K562 (cell line): Measurements from ENCODE around the gene RAB12. TPM values are rescaled to one million over a fixed set of nuclear protein-coding genes. Genes with fewer than 3 reads are reported as not detected.

Source experiments
- ATAC-seq: fragments of 200-7000 bp; cut with Tn5 transposase; 3 replicates; pipeline ENCODE4 v1.9.1; 2020; ENCODE audit warnings: moderate library complexity
- BruUV-seq: library from RNA; stranded (reverse); fragments of 400-500 nt; replicated peaks from 2 replicates; lab custom pipeline; 2021; lab: Mats Ljungman, UMichigan
- CTCF ChIA-PET: fragments of 300-600 bp; formaldehyde crosslinking; extraction: SDS; loops from one replicate; lab custom pipeline; 2021; ENCODE audit warnings: low intra/inter-chr PET ratio; lab: Yijun Ruan, JAX
- POLR2A ChIA-PET: fragments of 300-600, 350-650 bp; sonication (Branson Sonifier 250); formaldehyde crosslinking; extraction: SDS; loops from one replicate; lab custom pipeline; 2021; ENCODE audit warnings: antibody characterized with exemption, inconsistent platforms; lab: Yijun Ruan, JAX
- DNase-seq, 4 experiments: peaks; one replicate each; pipeline versions ENCODE4 v3.0.0 to v3.0.0-alpha.2; 2011 to 2018; ENCODE audit warnings: low spot score in 3 of 4, mixed read lengths in 3 of 4; ENCODE audit errors: extremely low read depth in 1 of 4
- FAIRE-seq: peaks from 2 replicates; lab custom pipeline; 2011; peaks lifted over from hg19 to GRCh38; lab: Jason Lieb, UNC
- H2AFZ ChIP-seq: 2 replicates; pipeline ENCODE4 v1.6.0; 2011; ENCODE audit warnings: low read depth, low read length, control low read depth, inconsistent platforms
- H3K27ac ChIP-seq: fragments of 200-600 bp; 3 replicates; pipeline ENCODE4 v1.8.0; 2011; ENCODE audit warnings: low read depth, mild to moderate bottlenecking, control low read depth, inconsistent platforms, low read length, moderate library complexity, mixed read lengths; ENCODE audit errors: extremely low read depth
- H3K27me3 ChIP-seq, 2 experiments: fragments of 300-600 bp in 1 of 2; 2 replicates in 1 of 2; 3 replicates in 1 of 2; pipeline versions ENCODE4 v1.6.0 to v1.8.0; 2011; ENCODE audit warnings: inconsistent platforms in 2 of 2, low read length in 2 of 2, mild to moderate bottlenecking in 1 of 2, mixed read lengths in 1 of 2, moderate library complexity in 1 of 2; ENCODE audit not compliant: control insufficient read depth in 2 of 2, insufficient read depth in 2 of 2
- H3K36me3 ChIP-seq: fragments of 300-600 bp; 3 replicates; pipeline ENCODE4 v1.8.0; 2011; ENCODE audit warnings: mild to moderate bottlenecking, low read length, inconsistent platforms; ENCODE audit not compliant: control insufficient read depth, insufficient read depth
- H3K4me1 ChIP-seq, 2 experiments: fragments of 200-600 bp in 1 of 2; replicated peaks in 1 of 2; 2 replicates in 1 of 2; 3 replicates in 1 of 2; pipeline versions ENCODE4 v1.5.1 to v1.8.0; 2011; ENCODE audit warnings: inconsistent platforms in 2 of 2, low read length in 2 of 2, mild to moderate bottlenecking in 1 of 2, mixed read lengths in 1 of 2, moderate library complexity in 1 of 2; ENCODE audit not compliant: control insufficient read depth in 2 of 2, insufficient read depth in 2 of 2
- H3K4me2 ChIP-seq: 2 replicates; pipeline ENCODE4 v1.6.1; 2011; ENCODE audit warnings: low read length, control low read depth, inconsistent platforms, mixed read lengths; ENCODE audit not compliant: insufficient read depth
- H3K4me3 ChIP-seq: fragments of 200-600 bp; sonication (generic), shearing (Covaris generic); 2 replicates; pipeline ENCODE4 v1.5.1; 2016; ENCODE audit warnings: control low read depth, inconsistent platforms
- H3K79me2 ChIP-seq: fragments of 200-600 bp; 3 replicates; pipeline ENCODE4 v1.8.0; 2011; ENCODE audit warnings: low read length, inconsistent platforms; ENCODE audit not compliant: control insufficient read depth, insufficient read depth
- H3K9ac ChIP-seq, 2 experiments: 2 replicates each; pipeline versions ENCODE4 v1.6.0 to v1.6.1; 2011; ENCODE audit warnings: low read depth in 2 of 2, low read length in 2 of 2, control low read depth in 1 of 2, inconsistent platforms in 1 of 2, mild to moderate bottlenecking in 1 of 2, mixed read lengths in 1 of 2; ENCODE audit not compliant: insufficient read depth in 1 of 2
- H3K9me1 ChIP-seq: one replicate; pipeline ENCODE4 v1.6.0; 2011; ENCODE audit warnings: inconsistent platforms, mild to moderate bottlenecking, low read length, moderate library complexity; ENCODE audit not compliant: control insufficient read depth, insufficient read depth
- H3K9me3 ChIP-seq: replicated peaks from 2 replicates; pipeline ENCODE4 v1.5.1; 2011; ENCODE audit warnings: low read depth, low read length, inconsistent platforms; ENCODE audit not compliant: control insufficient read depth, insufficient read depth
- H4K20me1 ChIP-seq: replicated peaks from 2 replicates; pipeline ENCODE4 v1.6.1; 2011; ENCODE audit warnings: low read length, inconsistent platforms, mixed read lengths; ENCODE audit not compliant: control insufficient read depth, insufficient read depth
- CBFA2T2 ChIP-seq: fragments of 450-650 bp; conservative IDR thresholded peaks from 2 replicates; pipeline ENCODE4 v1.6.1; 2017; ENCODE audit warnings: mild to moderate bottlenecking
- ERF ChIP-seq: fragments of 450-650 bp; formaldehyde crosslinking; IDR thresholded peaks from 2 replicates; pipeline ENCODE4 v1.4.0; 2020; ENCODE audit warnings: mild to moderate bottlenecking, mixed read lengths
- PTBP1 ChIP-seq: fragments of 200-400 bp; formaldehyde crosslinking; IDR thresholded peaks from 2 replicates; pipeline ENCODE4 v1.6.1; 2017; ENCODE audit warnings: low read depth, low read length
- RBFOX2 ChIP-seq: fragments of 200-400 bp; formaldehyde crosslinking; IDR thresholded peaks from 2 replicates; pipeline ENCODE4 v1.6.1; 2017; ENCODE audit warnings: low read depth, mild to moderate bottlenecking, low read length, moderate library complexity
- RCOR1 ChIP-seq, 2 experiments: IDR thresholded peaks; 2 replicates each; pipeline ENCODE4 v1.6.1; 2012; ENCODE audit warnings: low read depth in 2 of 2, low read length in 2 of 2, borderline replicate concordance in 1 of 2, improper control_type of control experiment in 1 of 2
- SREBF1 ChIP-seq: fragments of 150-350 bp; IDR thresholded peaks from 2 replicates; pipeline ENCODE4 v1.6.1; 2014; ENCODE audit warnings: antibody characterized with exemption, low read depth, low read length, borderline replicate concordance
- ZNF134 ChIP-seq: fragments of 250-450 bp; sonication (Bioruptor Pico); conservative IDR thresholded peaks from 2 replicates; pipeline ENCODE4 v1.4.0; 2020
- ZNF263 ChIP-seq: sonication (generic); formaldehyde crosslinking; IDR thresholded peaks from 2 replicates; pipeline ENCODE4 v1.8.0; 2022; ENCODE audit warnings: mild to moderate bottlenecking, missing genetic modification reagents, borderline replicate concordance
- ZNF384 ChIP-seq: IDR thresholded peaks from 2 replicates; pipeline ENCODE4 v1.6.1; 2012; ENCODE audit warnings: low read depth, low read length, improper control_type of control experiment
- ZNF41 ChIP-seq: fragments of 250-450 bp; sonication (Bioruptor Pico); conservative IDR thresholded peaks from 2 replicates; pipeline ENCODE4 v1.4.0; 2020; ENCODE audit warnings: mild to moderate bottlenecking
- ZNF511 ChIP-seq: sonication (generic); formaldehyde crosslinking; IDR thresholded peaks from 2 replicates; pipeline ENCODE4 v1.8.0; 2022; ENCODE audit warnings: mild to moderate bottlenecking, missing genetic modification reagents
- WGBS: fragments of 100-300 bp; shearing (Covaris generic); methylation state at CpG from one replicate; pipeline ENCODE4 v1.1.6; 2016; ENCODE audit warnings: low coverage, mixed read lengths; ENCODE audit not compliant: insufficient coverage; ENCODE audit errors: missing lambda C conversion rate; 5-methylcytosine and 5-hydroxymethylcytosine counted together
- in situ Hi-C: fragments of 300-500 bp; cut with MboI; formaldehyde crosslinking; loops from 4 replicates; pipeline ENCODE4 v1.15.0; 2018; ENCODE audit warnings: inconsistent platforms, mixed read lengths
- intact Hi-C: fragments of 100-400 bp; cut with micrococcal nuclease; formaldehyde crosslinking; loops from 2 replicates; pipeline ENCODE4 v1.14.2; 2022
- polyA plus RNA-seq, 8 experiments: library from polyadenylated mRNA; depleted of rRNA in 4 of 8; stranded (reverse) in 5 of 8; unstranded in 3 of 8; fragments of >200 nt; fragmentation: Nextera tagmentation in 2 of 8; fragmentation: Illumina TruSeq in 1 of 8; extraction: Ambion mirVana in 2 of 8; extraction: Trizol in 1 of 8; gene quantifications; 2 replicates each; pipeline versions ENCODE4 v1.2.1 to v1.2.3, GENCODE V29; 2011 to 2014; ENCODE audit warnings: inconsistent platforms in 1 of 8, missing spikeins in 1 of 8
- total RNA-seq, 7 experiments: library from RNA; depleted of rRNA in 6 of 7; stranded (reverse); fragments of >200 nt in 6 of 7; fragmentation: Illumina TruSeq in 2 of 7; extraction: Trizol in 2 of 7; gene quantifications; 2 replicates each; pipeline versions ENCODE4 v1.2.1 to v1.2.3, GENCODE V29; 2011 to 2021; ENCODE audit warnings: low replicate concordance in 1 of 7

The RAB12 gene
- total and polyA plus RNA-seq, 9 of the 15 experiments (the other 6 are each of a cell fraction or from before 2014, with no cell fraction given): 0.48 to 21.6 (median 18.8) TPM

DNA sequence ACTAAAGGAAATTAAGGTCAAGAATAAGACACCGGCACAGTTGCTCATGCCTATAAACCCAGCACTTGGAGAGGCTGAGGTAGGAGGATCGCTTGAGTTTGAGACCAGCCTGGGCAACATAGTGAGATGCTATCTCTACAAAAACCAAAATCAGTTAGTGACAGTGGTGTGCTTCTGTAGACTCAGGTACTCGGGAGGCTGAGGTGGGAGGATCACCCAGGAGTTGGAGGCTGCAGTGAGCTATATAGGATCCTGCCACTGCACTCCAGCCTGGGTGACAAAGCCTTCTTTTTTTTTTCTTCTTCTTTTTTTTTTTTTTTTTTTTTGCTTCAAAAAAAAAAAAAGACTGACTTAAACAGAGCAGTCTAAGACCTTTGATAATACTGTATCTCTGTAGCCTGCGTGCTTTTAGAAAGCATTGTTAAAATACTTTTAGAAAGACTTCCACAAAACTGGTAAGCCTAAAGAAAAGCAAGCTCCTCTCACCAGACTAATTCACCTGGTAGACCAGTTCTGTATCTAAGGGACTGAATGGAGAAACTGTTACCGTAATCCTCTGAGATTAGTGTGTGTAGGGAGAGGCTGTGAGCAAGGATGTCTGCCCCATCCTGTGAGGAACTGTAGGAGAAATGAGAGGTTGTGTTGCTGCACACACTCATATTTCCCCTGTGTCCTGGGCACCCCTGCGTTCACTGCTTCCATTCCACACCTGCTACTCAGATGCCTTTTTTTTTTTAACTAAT lies 10.8 kb downstream of the RAB12 start:
- no peaks in the 10 kb centered on the region for H3K9me1 ChIP-seq
- peaks cover 34% of the 10 kb centered on the region for H3K36me3 ChIP-seq
- FAIRE-seq (no peak), ATAC-seq (no peak), DNase-seq (no peak)
- H3K9ac ChIP-seq: no peak overlapping the region
- no peak overlapping the region for H2AFZ ChIP-seq
- in situ Hi-C loops: no loop called here
- 86% methylated on average over 6 of the region's 6 CpGs for WGBS
- H3K9me3 ChIP-seq: no peaks in the 10 kb centered on the region
- no peaks in the 10 kb centered on the region for H4K20me1 ChIP-seq
- H3K4me1 ChIP-seq: peaks cover under 1 to 9% of the 10 kb centered on the region in 2 experiments
- H3K4me2 ChIP-seq: no peak overlapping the region
- POLR2A ChIA-PET: interaction anchor here (0.7 kb wide), 1 partner anchor 1071 kb away, joined by 3 read pairs; no protein-coding TSS in a partner anchor
- no peak overlapping the region for H3K4me3 ChIP-seq
- CTCF ChIA-PET: no interaction called here
- no peak overlapping the region for H3K27ac ChIP-seq
- peaks cover 79% of the 10 kb centered on the region for H3K79me2 ChIP-seq
- intact Hi-C loops: no loop called here
- H3K27me3 ChIP-seq: no peaks in the 10 kb centered on the region
- no TSS peak for BruUV-seq
- no peak for TF ChIP-seq ZNF41 (CRISPR knock-in tag)
- TF ChIP-seq ZNF384: peak; percentile 41; the same call in 1 of the 2 replicates

- BruUV-seq: no TSS peak
- peaks cover 40% of the 10 kb centered on the region for H3K36me3 ChIP-seq
- H2AFZ ChIP-seq: no peak overlapping the region
- peaks cover 0 to under 1% of the 10 kb centered on the region in 2 experiments; a peak in 2 of 5 replicates for H3K4me1 ChIP-seq
- no peaks in the 10 kb centered on the region for H3K9me1 ChIP-seq
- intact Hi-C loops (no loop called here), in situ Hi-C loops (no loop called here)
- H3K9me3 ChIP-seq: no peaks in the 10 kb centered on the region
- POLR2A ChIA-PET: no interaction called here
- CTCF ChIA-PET: no interaction called here
- no peak overlapping the region for H3K9ac ChIP-seq
- ATAC-seq (peak; percentile 20), DNase-seq (no peak), FAIRE-seq (no peak)
- 66% methylated on average over 3 of the region's 3 CpGs for WGBS
- no peak overlapping the region for H3K4me2 ChIP-seq
- H3K27ac ChIP-seq: no peak overlapping the region
- TF ChIP-seq RBFOX2 (no peak), RCOR1 (IDR thresholded peaks at IDR 0.05; ENCODE audit: borderline replicate concordance in 1 of 2, low read depth in 2 of 2, low read length in 2 of 2) (no peak), ZNF134 (CRISPR knock-in tag) (no peak), SREBF1 (no peak), ERF (no peak), ZNF511 (CRISPR knock-in tag) (no peak), PTBP1 (no peak), ZNF263 (CRISPR knock-in tag) (no peak), CBFA2T2 (no peak)
- peaks cover 75% of the 10 kb centered on the region for H3K79me2 ChIP-seq
- H4K20me1 ChIP-seq: no peaks in the 10 kb centered on the region
- no peak overlapping the region for H3K4me3 ChIP-seq
- no peaks in the 10 kb centered on the region for H3K27me3 ChIP-seq
Observed at GRCh38 chr18:8620845-8621244, 11.6 kb downstream of the RAB12 start.
